ENCODE results near the gene ABCC6. TPM values are rescaled to one million over a fixed set of nuclear protein-coding genes. Genes with fewer than 3 reads are reported as not detected.

Gene ABCC6
- total and polyA plus RNA-seq, 10 of the 15 experiments (the other 5 are each of a cell fraction or from before 2014, with no cell fraction given): 0.05 to 0.13 (median 0.06) TPM; not detected in 5

GRCh38 chr16:16112450-16113053, 110.7 kb downstream of the ABCC6 start:
- Histone ChIP-seq H3K4me3 (no peak overlapping the region), H2AFZ (ENCODE audit: control insufficient read depth, low read depth, low read length) (no peak overlapping the region), H3K27me3 (replicated peaks in 1 of 2; ENCODE audit: control insufficient read depth in 2 of 2, insufficient read depth in 2 of 2, low read length in 1 of 2) (no peaks in the 10 kb centered on the region), H3K4me1 (ENCODE audit: control insufficient read depth, insufficient read depth, low read length) (no peaks in the 10 kb centered on the region), H3K79me2 (ENCODE audit: control insufficient read depth, insufficient read depth, low read length) (no peaks in the 10 kb centered on the region), H3K4me2 (ENCODE audit: control insufficient read depth, insufficient read depth) (no peak overlapping the region), H4K20me1 (ENCODE audit: control insufficient read depth, insufficient read depth) (no peaks in the 10 kb centered on the region), H3K36me3 (ENCODE audit: control insufficient read depth in 2 of 2, insufficient read depth in 2 of 2, low read length in 1 of 2) (peaks cover 29 to 47% of the 10 kb centered on the region in 2 experiments), H3K9ac (ENCODE audit: control insufficient read depth, insufficient read depth, low read length) (no peak overlapping the region), H3K27ac (ENCODE audit: control insufficient read depth, insufficient read depth) (no peak overlapping the region), H3K9me3 (replicated peaks; ENCODE audit: control insufficient read depth, insufficient read depth, low read length) (peaks cover 11% of the 10 kb centered on the region)
- SMC1A ChIA-PET (ENCODE audit: uncharacterized antibody, unreplicated experiment): interaction anchor here (1.3 kb wide), 1 partner anchor 12 kb away, joined by 4 read pairs; no protein-coding TSS in a partner anchor
- in situ Hi-C loops (cut with MboI): no loop called here
- FAIRE-seq (no peak), ATAC-seq (no peak), DNase-seq (ENCODE audit: low read depth, low spot score) (no peak)
- POLR2A ChIA-PET: no interaction called here
- intact Hi-C loops (cut with micrococcal nuclease; ENCODE audit: unreplicated experiment): no loop called here
- CTCF ChIA-PET: no interaction called here
- WGBS (ENCODE audit: insufficient coverage, insufficient replicate concordance, low lambda C conversion rate, missing lambda C conversion rate): 85% methylated on average over 8 of the region's 8 CpGs
- BruUV-seq (replicated peaks): TSS peak; percentile 25
- RAD21 ChIA-PET (ENCODE audit: unreplicated experiment): no interaction called here
- no peak for TF ChIP-seq ASH2L (IDR thresholded peaks at IDR 0.05; ENCODE audit: borderline replicate concordance, low read depth)
- TF ChIP-seq STAT3 (IDR thresholded peaks at IDR 0.05; ENCODE audit: low read depth, low read length): no peak
- no peak for TF ChIP-seq NKRF (conservative IDR thresholded peaks at IDR 0.05)
- TF ChIP-seq ZNF592 (IDR thresholded peaks at IDR 0.05): no peak
- TF ChIP-seq, protein P1, sequence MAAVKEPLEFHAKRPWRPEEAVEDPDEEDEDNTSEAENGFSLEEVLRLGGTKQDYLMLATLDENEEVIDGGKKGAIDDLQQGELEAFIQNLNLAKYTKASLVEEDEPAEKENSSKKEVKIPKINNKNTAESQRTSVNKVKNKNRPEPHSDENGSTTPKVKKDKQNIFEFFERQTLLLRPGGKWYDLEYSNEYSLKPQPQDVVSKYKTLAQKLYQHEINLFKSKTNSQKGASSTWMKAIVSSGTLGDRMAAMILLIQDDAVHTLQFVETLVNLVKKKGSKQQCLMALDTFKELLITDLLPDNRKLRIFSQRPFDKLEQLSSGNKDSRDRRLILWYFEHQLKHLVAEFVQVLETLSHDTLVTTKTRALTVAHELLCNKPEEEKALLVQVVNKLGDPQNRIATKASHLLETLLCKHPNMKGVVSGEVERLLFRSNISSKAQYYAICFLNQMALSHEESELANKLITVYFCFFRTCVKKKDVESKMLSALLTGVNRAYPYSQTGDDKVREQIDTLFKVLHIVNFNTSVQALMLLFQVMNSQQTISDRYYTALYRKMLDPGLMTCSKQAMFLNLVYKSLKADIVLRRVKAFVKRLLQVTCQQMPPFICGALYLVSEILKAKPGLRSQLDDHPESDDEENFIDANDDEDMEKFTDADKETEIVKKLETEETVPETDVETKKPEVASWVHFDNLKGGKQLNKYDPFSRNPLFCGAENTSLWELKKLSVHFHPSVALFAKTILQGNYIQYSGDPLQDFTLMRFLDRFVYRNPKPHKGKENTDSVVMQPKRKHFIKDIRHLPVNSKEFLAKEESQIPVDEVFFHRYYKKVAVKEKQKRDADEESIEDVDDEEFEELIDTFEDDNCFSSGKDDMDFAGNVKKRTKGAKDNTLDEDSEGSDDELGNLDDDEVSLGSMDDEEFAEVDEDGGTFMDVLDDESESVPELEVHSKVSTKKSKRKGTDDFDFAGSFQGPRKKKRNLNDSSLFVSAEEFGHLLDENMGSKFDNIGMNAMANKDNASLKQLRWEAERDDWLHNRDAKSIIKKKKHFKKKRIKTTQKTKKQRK (IDR thresholded peaks at IDR 0.05; ENCODE audit: low read depth, low read length): no peak
- no peak for TF ChIP-seq TCF3 (IDR thresholded peaks at IDR 0.05; ENCODE audit: borderline replicate concordance, insufficient read depth, low read depth, low read length)
- TF ChIP-seq PAX5 (IDR thresholded peaks at IDR 0.05; ENCODE audit: borderline replicate concordance, low read depth, low read length): no peak
- no peak for TF ChIP-seq TARDBP (IDR thresholded peaks at IDR 0.05; ENCODE audit: borderline replicate concordance)
- TF ChIP-seq, protein P2, sequence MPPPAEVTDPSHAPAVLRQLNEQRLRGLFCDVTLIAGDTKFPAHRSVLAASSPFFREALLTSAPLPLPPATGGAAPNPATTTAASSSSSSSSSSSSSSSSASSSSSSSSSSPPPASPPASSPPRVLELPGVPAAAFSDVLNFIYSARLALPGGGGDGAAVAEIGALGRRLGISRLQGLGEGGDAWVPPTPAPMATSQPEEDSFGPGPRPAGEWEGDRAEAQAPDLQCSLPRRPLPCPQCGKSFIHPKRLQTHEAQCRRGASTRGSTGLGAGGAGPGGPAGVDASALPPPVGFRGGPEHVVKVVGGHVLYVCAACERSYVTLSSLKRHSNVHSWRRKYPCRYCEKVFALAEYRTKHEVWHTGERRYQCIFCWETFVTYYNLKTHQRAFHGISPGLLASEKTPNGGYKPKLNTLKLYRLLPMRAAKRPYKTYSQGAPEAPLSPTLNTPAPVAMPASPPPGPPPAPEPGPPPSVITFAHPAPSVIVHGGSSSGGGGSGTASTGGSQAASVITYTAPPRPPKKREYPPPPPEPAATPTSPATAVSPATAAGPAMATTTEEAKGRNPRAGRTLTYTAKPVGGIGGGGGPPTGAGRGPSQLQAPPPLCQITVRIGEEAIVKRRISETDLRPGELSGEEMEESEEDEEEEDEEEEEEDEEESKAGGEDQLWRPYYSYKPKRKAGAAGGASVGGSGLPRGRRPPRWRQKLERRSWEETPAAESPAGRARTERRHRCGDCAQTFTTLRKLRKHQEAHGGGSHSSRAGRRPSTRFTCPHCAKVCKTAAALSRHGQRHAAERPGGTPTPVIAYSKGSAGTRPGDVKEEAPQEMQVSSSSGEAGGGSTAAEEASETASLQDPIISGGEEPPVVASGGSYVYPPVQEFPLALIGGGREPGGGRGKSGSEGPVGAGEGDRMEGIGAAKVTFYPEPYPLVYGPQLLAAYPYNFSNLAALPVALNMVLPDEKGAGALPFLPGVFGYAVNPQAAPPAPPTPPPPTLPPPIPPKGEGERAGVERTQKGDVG (CRISPR knock-in tag; IDR thresholded peaks at IDR 0.05): no peak
- no peak for TF ChIP-seq RAD21 (IDR thresholded peaks at IDR 0.05; ENCODE audit: insufficient read depth, low read depth, low read length)

Data from GM12878 (cell line).